GM21717 (cell line): ENCODE data around the gene SMIM3.
"Not testable (repeated sequence)": the region's sequence is repeated elsewhere in the genome, so short reads cannot be mapped to it uniquely, and the experiment has no call there.

Experiments used
- ATAC-seq: cut with Tn5 transposase; IDR thresholded peaks from one replicate; pipeline ENCODE4 v1.9.1; 2021; ENCODE audit warnings: mild to moderate bottlenecking, moderate library complexity; ENCODE audit not compliant: unreplicated experiment

The SMIM3 gene

GRCh38 chr5:150778517-150779396, at the start of gene SMIM3:
Gene SMIM3, plus strand, starts transcription at chr5:150778757. Its CDS starts 16,684 bp downstream, at chr5:150795441.
- ATAC-seq = peak; percentile 42

GRCh38 chr5:150729859-150730258, 48.7 kb upstream of the SMIM3 start:
- no peak for ATAC-seq

- ATAC-seq = no peak
These were observed 46.8 kb upstream of the SMIM3 start for GRCh38 chr5:150731669-150732242.

- no peak for ATAC-seq
These were observed 43.8 kb upstream of the SMIM3 start for GRCh38 chr5:150734579-150735384.

GRCh38 chr5:150738862-150739261, 39.7 kb upstream of the SMIM3 start:
- ATAC-seq = no peak

- no peak for ATAC-seq
These were observed 37.6 kb upstream of the SMIM3 start for GRCh38 chr5:150740992-150741391.

- not testable (repeated sequence) for ATAC-seq
These were observed 36.0 kb upstream of the SMIM3 start for GRCh38 chr5:150742455-150743141.

GRCh38 chr5:150743142-150743488, 35.4 kb upstream of the SMIM3 start:
- not testable (repeated sequence) for ATAC-seq

- no peak for ATAC-seq
These were observed 28.1 kb upstream of the SMIM3 start for GRCh38 chr5:150750469-150750868.

- ATAC-seq = no peak
These were observed 27.3 kb upstream of the SMIM3 start for GRCh38 chr5:150751096-150751891.

GRCh38 chr5:150753463-150753862, 25.1 kb upstream of the SMIM3 start:
- no peak for ATAC-seq

- no peak for ATAC-seq
These were observed 24.7 kb upstream of the SMIM3 start for GRCh38 chr5:150753863-150754262.

- no peak for ATAC-seq
These were observed 21.4 kb upstream of the SMIM3 start for GRCh38 chr5:150757087-150757649.

GRCh38 chr5:150758203-150758530, 20.4 kb upstream of the SMIM3 start:
- ATAC-seq = peak; percentile 21

- ATAC-seq = peak; percentile 95
These were observed 19.8 kb upstream of the SMIM3 start, which contains the start of gene DCTN4 for GRCh38 chr5:150758531-150759333. Gene DCTN4, minus strand, starts transcription at chr5:150759017. Its CDS starts 24 bp downstream, at chr5:150758993.

GRCh38 chr5:150759334-150759583, 19.3 kb upstream of the SMIM3 start:
- ATAC-seq = no peak

- no peak for ATAC-seq
These were observed 16.3 kb upstream of the SMIM3 start for GRCh38 chr5:150762211-150762610.

GRCh38 chr5:150763023-150763769, 15.4 kb upstream of the SMIM3 start:
- no peak for ATAC-seq

GRCh38 chr5:150764530-150764929, 14.0 kb upstream of the SMIM3 start:
- no peak for ATAC-seq
